Measurements from ENCODE around the gene PRKCH. TPM values are rescaled to one million over a fixed set of nuclear protein-coding genes. Genes with fewer than 3 reads are reported as not detected.

The PRKCH gene
- total RNA-seq, 4 donors from 2014 or later = 17.9 to 105 (median 63.5) TPM

GRCh38 chr14:61581955-61582615, 260.7 kb downstream of the PRKCH start:
- no peak for TF ChIP-seq CTCF (IDR thresholded peaks at IDR 0.05)
- no peak for TF ChIP-seq POLR2A (IDR thresholded peaks at IDR 0.05)
- Histone ChIP-seq H3K4me3 (no peak overlapping the region), H3K27me3 (no peaks in the 10 kb centered on the region), H3K36me3 (no peaks in the 10 kb centered on the region), H3K27ac (peak overlapping the region in 1 of 2 donors; percentile 57), H3K4me1 (no peaks in the 10 kb centered on the region), H3K9me3 (no peaks in the 10 kb centered on the region)
- intact Hi-C loops (cut with DNase I; ENCODE audit: low total_unique reads) = no loop called here
- no peak for DNase-seq

- no peak for DNase-seq
- no peaks in the 10 kb centered on the region for H3K36me3 ChIP-seq
- no peaks in the 10 kb centered on the region for H3K4me1 ChIP-seq
- intact Hi-C loops (cut with DNase I; ENCODE audit: low total_unique reads) = no loop called here
- H3K9me3 ChIP-seq = no peaks in the 10 kb centered on the region
- no peak overlapping the region for H3K4me3 ChIP-seq
- no peak for TF ChIP-seq CTCF (IDR thresholded peaks at IDR 0.05)
- peak overlapping the region in 1 of 2 donors; percentile 57 for H3K27ac ChIP-seq
- no peaks in the 10 kb centered on the region for H3K27me3 ChIP-seq
These were observed 261.4 kb downstream of the PRKCH start for GRCh38 chr14:61582815-61583214.

- intact Hi-C loops (cut with DNase I; ENCODE audit: low total_unique reads) = no loop called here
These were observed 263.0 kb downstream of the PRKCH start for GRCh38 chr14:61584331-61584741.

GRCh38 chr14:61585598-61586543, 264.5 kb downstream of the PRKCH start:
- no peaks in the 10 kb centered on the region for H3K36me3 ChIP-seq
- H3K4me1 ChIP-seq = no peaks in the 10 kb centered on the region
- intact Hi-C loops (cut with DNase I; ENCODE audit: low total_unique reads) = no loop called here
- peak; percentile 69 to 77 for DNase-seq
- no peak for TF ChIP-seq CTCF (IDR thresholded peaks at IDR 0.05)
- TF ChIP-seq POLR2A (IDR thresholded peaks at IDR 0.05) = no peak
- H3K27me3 ChIP-seq = no peaks in the 10 kb centered on the region
- H3K27ac ChIP-seq = peak overlapping the region; percentile 50 to 70
- H3K4me3 ChIP-seq = no peak overlapping the region
- no peaks in the 10 kb centered on the region for H3K9me3 ChIP-seq

More at GRCh38 chr14:61584331-61584741, 263.0 kb downstream of the PRKCH start:
- DNase-seq = no peak
- H3K27ac ChIP-seq = no peak overlapping the region
- no peaks in the 10 kb centered on the region for H3K27me3 ChIP-seq
- H3K36me3 ChIP-seq = no peaks in the 10 kb centered on the region
- TF ChIP-seq CTCF (IDR thresholded peaks at IDR 0.05) (no peak), POLR2A (IDR thresholded peaks at IDR 0.05) (no peak)
- H3K4me3 ChIP-seq = no peak overlapping the region
- H3K4me1 ChIP-seq = no peaks in the 10 kb centered on the region
- no peaks in the 10 kb centered on the region for H3K9me3 ChIP-seq

GRCh38 chr14:61586544-61587055, 265.2 kb downstream of the PRKCH start:
- H3K9me3 ChIP-seq = no peaks in the 10 kb centered on the region
- H3K4me1 ChIP-seq = no peaks in the 10 kb centered on the region
- no peak overlapping the region for H3K4me3 ChIP-seq
- intact Hi-C loops (cut with DNase I; ENCODE audit: low total_unique reads) = no loop called here
- no peak for DNase-seq
- no peak for TF ChIP-seq CTCF (IDR thresholded peaks at IDR 0.05)
- TF ChIP-seq POLR2A (IDR thresholded peaks at IDR 0.05) = no peak
- peak overlapping the region; percentile 50 to 70 for H3K27ac ChIP-seq
- H3K36me3 ChIP-seq = no peaks in the 10 kb centered on the region
- H3K27me3 ChIP-seq = no peaks in the 10 kb centered on the region
